GM19324 (cell line): ENCODE results near the gene ZNF556.

Source experiments
- ATAC-seq: cut with Tn5 transposase; IDR thresholded peaks from one replicate; pipeline ENCODE4 v1.9.1; 2021; ENCODE audit warnings: mild to moderate bottlenecking, moderate library complexity; ENCODE audit not compliant: unreplicated experiment, low FRiP score

ZNF556 gene

GRCh38 chr19:2867025-2867991 is at the start of gene ZNF556:
Gene ZNF556 (plus strand): TSS chr19:2867335. CDS start chr19:2867422, 87 bp downstream.
- no peak for ATAC-seq

GRCh38 chr19:2819540-2820111 is 47.5 kb upstream of the ZNF556 start, which contains the start of gene ZNF554:
Gene ZNF554 (plus strand): TSS chr19:2819868. CDS start chr19:2820072, 204 bp downstream.
- peak; percentile 95 for ATAC-seq

- ATAC-seq, result no peak
These were observed 46.9 kb upstream of the ZNF556 start for GRCh38 chr19:2820112-2820702.

- no peak for ATAC-seq
These were observed 44.3 kb upstream of the ZNF556 start for GRCh38 chr19:2822846-2823245.

- no peak for ATAC-seq
These were observed 43.5 kb upstream of the ZNF556 start for GRCh38 chr19:2823646-2824045.

DNA sequence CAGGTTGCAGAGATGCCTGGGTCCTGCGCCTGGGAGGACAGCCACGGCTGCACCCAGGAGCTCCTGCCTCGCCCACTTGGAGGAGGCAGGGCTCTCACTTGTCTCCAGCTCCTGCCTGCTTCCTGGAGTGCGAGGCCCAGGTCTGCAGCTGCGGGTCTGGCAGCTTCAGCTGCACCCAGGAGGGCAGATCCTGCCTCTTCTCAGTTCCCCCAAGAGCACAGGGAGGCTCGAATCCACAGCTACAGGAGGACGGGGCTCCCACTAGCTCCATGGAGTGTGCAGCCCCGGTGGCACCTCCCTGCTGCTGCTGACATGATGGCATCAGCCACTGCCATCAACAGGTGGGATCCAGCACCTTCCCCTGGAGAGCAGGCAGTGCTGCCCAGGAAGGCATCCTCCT is 43.0 kb upstream of the ZNF556 start:
- no peak for ATAC-seq

GRCh38 chr19:2827022-2827421 is 40.1 kb upstream of the ZNF556 start:
- ATAC-seq, result no peak

GRCh38 chr19:2827840-2828489 is 39.2 kb upstream of the ZNF556 start:
- no peak for ATAC-seq

GRCh38 chr19:2834294-2834871 is 32.8 kb upstream of the ZNF556 start:
- ATAC-seq, result no peak

GRCh38 chr19:2837430-2837829 is 29.7 kb upstream of the ZNF556 start:
- no peak for ATAC-seq

- ATAC-seq, result peak; percentile 88
These were observed 26.0 kb upstream of the ZNF556 start, which contains the start of gene ZNF555 for GRCh38 chr19:2840794-2841791. Gene ZNF555 (plus strand): TSS chr19:2841475. CDS start chr19:2841573, 98 bp downstream.

- ATAC-seq, result peak; percentile 20
These were observed 25.1 kb upstream of the ZNF556 start for GRCh38 chr19:2841855-2842574.

DNA sequence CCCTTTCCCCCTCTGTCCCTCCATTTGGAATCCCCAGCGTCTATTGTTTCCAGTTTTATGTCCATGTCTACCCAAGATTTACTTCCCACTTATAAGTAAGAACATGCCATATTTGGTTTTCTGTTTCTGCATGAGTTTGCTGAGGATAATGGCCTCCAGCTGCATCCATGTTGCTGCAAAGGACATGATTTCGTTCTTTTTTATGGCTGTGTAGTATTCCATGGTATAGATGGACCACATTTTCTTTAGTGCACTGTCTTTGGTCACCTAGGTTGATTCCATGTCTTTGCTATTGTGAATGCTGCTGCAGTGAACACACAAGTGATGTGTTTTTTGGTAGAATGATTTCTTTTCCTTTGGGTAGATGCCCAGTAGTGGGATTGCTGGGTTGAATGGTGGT is 22.0 kb upstream of the ZNF556 start:
- ATAC-seq, result no peak

GRCh38 chr19:2846180-2846894 is 20.8 kb upstream of the ZNF556 start:
- ATAC-seq, result no peak

- no peak for ATAC-seq
These were observed 19.6 kb upstream of the ZNF556 start for GRCh38 chr19:2847507-2847906.

DNA sequence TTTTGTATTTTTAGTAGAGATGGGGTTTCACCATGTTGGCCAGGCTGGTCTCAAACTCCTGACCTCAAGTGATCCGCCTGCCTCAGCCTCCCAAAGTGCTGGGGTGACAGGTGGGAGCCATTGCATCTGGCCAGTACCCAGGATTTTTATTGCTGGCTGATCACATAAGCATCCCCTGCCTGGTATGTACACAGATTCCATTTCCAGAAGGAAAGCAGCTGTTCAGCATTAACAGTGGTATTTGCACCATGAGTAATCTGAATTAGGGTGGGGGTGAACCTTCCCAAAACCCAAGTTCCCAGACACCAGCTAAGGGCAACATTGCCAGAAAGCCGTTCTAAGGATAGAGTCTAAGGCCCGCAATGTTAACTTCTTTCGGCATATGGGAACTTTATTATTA is 18.5 kb upstream of the ZNF556 start:
- ATAC-seq, result no peak

GRCh38 chr19:2850256-2850925 is 16.7 kb upstream of the ZNF556 start:
- no peak for ATAC-seq
